ENCODE measurements around the gene UBE3C.

The UBE3C gene

GRCh38 chr7:157183832-157184231 is 45.1 kb downstream of the UBE3C start:
- no peak for DNase-seq

- DNase-seq: no peak
Observed at GRCh38 chr7:157188091-157188665, 49.5 kb downstream of the UBE3C start.

GRCh38 chr7:157189405-157189804 is 50.7 kb downstream of the UBE3C start:
- DNase-seq: no peak

- no peak for DNase-seq
Observed at GRCh38 chr7:157192861-157193260, 54.1 kb downstream of the UBE3C start.

GRCh38 chr7:157193274-157193673 is 54.5 kb downstream of the UBE3C start:
- no peak for DNase-seq

- no peak for DNase-seq
Observed at GRCh38 chr7:157194948-157195347, 56.2 kb downstream of the UBE3C start.

DNA sequence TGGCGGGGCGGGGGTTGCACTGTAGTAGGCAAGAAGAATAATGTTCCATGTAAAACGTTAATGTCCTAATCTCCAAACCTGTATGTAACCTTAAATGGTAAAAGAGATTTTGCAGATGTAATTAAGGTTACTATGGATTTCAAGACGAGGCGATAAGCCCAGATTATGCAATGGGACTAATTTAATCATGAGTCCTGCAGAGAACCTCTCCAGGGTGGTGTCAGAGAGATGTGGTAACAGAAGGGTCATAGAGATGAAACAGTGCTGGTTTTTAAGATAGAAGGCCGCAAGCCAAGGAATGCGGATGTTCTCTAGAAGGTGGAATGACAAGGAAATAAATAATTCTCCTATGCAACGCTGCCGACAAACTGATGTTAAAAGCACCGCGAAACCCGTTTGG is 57.1 kb downstream of the UBE3C start:
- DNase-seq: no peak

DNA sequence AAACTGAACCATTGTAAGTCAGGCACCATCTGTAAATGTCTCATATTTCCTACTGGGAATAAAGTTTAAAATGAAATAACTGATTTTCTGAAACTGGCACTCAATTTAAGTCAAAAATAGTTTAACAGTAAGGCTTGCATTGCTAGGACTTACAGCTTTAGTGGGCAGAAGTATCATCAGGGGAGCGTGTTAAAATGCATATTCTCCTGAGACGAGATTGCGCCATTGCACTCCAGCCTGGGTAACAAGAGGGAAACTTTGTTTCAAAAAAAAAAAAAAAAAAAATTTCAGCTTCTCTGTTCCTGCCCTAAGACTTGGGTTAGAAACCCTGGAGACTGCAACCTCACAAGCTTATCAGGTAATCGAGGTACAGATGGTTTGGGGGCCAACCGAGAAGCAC is 65.4 kb downstream of the UBE3C start:
- DNase-seq: no peak

- no peak for DNase-seq
Observed at GRCh38 chr7:157205438-157205837, 66.7 kb downstream of the UBE3C start.

DNA sequence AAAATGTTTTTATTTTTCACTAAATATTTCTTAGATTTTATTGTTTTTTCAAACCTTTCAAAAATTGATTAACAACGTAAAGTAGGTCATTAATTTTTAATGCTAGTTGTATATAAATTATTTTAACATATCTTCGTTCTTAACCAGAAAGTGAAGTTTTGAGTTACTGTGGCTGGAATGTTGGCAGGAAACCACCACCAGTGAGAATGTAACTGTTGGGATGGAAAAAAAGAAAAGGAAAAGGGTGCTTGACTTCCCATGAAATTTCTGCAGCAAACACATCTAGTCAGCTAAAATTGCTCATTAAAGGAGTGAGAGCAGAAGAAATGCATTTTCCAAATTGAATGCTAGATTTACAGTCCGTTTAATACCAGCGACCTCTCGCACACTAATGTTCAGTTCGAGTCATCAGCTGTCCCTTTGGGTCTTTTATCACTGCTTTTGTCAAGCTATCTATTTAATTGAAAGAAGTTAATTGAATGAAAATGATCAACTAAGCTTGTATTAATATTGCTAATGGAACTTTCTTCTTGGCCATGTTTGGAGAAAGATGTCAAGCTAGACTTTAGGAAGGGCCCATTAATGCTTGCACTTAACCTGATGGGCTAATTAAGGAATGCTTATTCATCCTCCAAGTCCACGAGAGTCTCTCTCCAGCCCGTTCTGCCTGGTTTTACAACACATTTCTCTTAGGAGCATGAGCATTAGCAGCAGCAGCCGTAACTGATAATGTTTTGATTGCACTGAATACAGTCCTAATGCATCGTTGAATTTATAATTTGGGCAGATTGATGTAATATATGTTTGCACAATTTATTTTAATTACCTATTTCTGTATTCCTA is 70.1 kb downstream of the UBE3C start:
- DNase-seq: no peak

DNA sequence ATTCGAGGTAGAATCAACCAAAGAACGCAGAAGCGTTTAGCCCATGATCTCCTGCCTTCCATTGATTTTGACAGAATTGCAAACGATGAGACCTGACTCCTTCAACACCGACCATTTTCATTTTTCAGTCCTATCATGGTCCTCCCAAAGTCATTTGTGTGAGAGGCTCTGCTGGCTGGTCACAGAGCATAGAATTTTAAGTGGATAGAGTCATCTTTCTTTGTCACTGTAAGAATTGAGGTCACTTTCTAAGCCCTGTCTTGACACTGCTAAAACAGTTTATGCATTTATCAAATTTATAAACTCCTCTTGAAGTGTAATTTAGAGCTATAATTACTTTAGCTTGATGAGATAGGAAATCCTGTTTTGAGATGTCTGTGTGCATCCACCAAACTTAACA is 72.0 kb downstream of the UBE3C start:
- DNase-seq: no peak

GRCh38 chr7:157211690-157212089 is 73.0 kb downstream of the UBE3C start:
- no peak for DNase-seq

- no peak for DNase-seq
Observed at GRCh38 chr7:157219154-157219553, 80.4 kb downstream of the UBE3C start.

DNA sequence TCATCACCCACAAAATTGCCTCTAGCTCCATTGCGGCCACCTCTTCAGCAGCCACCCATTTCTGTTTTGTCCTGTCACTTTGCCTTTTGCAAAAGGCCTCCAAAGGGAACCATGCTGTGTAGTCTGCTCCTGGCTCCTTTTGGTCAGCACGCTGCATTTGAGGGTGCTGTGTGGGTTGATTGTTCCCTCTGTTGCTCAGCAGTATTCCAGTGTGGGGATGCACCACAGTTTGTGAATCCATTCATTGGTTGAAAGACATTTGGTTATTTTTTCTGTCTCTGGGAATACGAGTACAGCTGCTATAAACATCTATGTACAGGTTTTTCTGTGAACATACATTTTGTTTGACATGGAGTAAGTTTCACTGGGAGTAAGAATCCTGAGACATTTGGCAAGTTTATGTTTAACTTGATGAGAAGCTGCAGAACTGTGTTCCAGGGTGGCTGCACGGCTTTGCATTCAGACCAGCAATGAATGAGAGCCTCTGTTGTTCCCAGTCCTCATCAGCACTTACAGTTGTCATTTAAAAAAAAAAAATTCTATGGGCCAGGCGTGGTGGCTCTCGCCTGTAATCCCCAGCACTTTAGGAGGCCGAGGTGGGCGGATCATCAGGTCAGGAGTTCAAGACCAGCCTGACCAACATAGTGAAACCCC is 82.3 kb downstream of the UBE3C start:
- no peak for DNase-seq

DNA sequence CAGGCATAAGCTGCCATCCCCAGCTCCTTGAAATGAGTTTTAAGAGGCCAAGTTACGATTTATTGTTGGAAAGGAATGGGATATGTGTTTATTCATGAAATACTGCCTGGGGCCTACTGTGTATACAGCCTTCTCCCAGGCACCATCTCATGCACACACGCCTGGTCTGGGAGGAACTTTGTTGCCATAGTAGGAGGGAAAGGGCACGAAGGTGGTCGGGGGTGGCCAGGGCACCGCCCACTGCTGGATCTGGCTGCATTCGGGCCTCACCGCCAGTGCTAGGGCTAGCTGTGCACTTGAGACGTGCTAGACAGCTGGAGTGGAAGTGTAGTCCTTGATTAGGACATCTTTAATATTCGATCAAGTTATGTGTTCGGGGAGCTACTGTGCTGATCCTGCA is 84.0 kb downstream of the UBE3C start:
- no peak for DNase-seq

- DNase-seq: no peak
Observed at GRCh38 chr7:157224627-157225026, 85.9 kb downstream of the UBE3C start.

DNA sequence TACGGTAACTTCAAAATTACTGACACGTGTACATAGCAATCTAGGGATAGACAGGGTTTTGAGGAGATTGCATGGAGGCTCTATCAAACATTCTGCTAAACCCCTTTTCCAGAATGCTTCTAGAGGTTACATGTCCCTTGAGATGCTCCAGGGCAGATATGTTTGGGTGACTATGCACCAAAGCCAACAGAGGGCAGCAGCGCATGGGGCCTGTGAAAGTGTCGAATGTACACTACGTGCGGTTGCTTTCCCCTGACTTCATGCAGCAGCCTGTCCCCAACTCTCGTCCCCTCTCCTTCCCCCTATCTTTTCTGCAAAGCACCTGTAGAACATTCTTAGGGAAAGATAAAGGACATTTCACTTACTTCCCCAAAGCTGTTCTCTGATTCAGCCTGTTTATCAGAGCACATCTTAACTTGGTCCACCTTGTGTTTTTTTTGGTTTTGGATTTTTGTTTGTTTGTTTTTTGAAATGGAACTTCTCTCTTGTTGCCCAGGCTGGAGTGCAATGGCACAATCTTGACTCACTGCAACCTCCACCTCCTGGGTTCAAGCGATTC is 90.2 kb downstream of the UBE3C start:
- no peak for DNase-seq

GRCh38 chr7:157233677-157234076 is 95.0 kb downstream of the UBE3C start:
- DNase-seq: no peak

DNA sequence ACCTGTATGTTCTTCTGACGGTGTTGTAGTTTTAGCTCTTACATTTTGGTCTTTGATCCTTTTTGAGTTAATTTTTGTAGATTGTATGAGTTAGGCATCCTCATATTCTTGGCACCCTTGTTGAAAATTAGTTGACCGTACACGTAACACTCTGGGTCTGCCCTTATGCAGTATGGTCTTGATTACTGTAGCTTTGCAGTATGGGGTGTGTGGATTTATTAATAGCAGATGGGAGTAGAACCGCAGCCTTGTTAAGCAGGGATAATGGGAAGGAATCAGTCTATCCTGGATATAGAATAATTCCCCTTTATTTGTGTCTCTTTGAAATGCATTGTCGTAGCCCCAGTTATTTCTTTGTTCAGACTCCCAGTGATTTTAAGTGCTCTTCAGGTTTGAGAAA is 95.5 kb downstream of the UBE3C start:
- DNase-seq: no peak

DNA sequence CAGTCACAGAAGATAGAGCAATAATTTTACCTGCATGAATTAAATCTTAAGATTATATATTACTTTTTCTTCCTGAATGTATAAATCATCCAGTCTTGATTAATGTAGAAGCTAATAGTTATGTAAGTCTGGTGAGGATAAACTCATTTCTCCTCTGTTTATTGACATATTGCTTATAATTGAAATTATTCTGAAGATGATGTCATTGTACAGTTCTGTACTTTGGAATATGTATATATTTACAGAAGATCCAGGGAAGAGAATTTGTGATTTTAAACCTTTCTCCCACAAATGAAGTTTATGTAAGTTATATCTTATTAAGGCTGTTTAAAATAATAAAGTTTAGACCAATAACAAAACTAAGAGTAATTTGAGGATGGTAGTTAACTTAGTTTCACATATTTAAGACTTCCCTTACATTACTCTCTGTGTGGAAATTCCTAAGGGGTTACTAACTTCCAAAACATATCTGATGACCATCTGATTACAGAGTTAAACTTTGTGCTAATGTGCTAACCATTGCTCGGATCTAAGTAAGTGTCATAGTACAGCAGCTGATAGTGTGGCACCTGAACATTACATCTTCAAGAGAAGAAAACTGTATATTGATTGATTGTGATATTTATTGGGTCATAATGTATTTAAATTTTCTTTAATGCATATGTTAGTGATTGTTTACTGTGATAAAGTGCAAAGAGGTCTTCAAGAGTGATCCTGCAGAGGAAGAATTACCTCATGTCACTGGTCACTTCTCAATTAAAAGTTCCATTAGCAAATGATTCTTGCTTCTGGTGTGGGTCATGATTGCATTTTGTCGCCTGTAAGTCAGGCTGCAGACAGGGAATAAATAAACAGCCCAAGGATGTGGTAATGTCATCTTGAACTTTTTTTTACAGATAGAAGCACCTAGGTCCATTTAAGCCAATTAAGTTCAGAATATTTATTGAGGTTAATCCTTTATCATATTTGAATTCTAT is 96.9 kb downstream of the UBE3C start:
- DNase-seq: no peak

DNA sequence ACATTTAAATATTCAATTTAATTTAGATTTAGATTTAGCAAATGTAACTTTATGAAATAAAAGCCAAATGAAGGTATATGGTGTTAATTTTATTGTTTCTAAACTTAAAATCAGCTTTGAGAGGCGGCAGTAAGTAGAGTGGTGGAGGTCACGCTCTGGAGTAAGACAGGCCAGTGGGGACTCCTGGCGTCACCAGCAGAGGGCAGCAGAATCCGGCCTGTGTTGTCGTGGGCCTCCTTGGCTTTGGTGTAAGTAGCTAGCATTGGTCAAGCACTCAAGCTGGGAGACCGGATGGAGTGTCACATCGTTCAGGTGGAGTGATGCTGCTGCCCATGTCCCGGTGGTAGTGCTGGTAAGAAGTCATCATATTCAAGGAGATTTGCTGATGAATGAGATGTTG is 99.4 kb downstream of the UBE3C start:
- DNase-seq: no peak

GRCh38 chr7:157239571-157240270 is 101.0 kb downstream of the UBE3C start:
- DNase-seq: no peak
